SU-DHL-6 (cell line): ENCODE measurements around the gene GLI3.

ENCODE experiments used
- CTCF ChIP-seq: fragments of 200-600 bp; sonication (generic); IDR thresholded peaks from one replicate; pipeline ENCODE4 v1.5.1; 2017; ENCODE audit warnings: antibody characterized with exemption, mild to moderate bottlenecking, low read length, moderate library complexity; ENCODE audit not compliant: insufficient read depth, poor library complexity, severe bottlenecking
- EZH2phosphoT487 ChIP-seq: fragments of 200-600 bp; sonication (generic), shearing (Covaris generic); conservative IDR thresholded peaks from 2 replicates; pipeline ENCODE4 v1.6.1; 2018; ENCODE audit warnings: mild to moderate bottlenecking, antibody characterized with exemption, low read length, moderate library complexity, mixed read lengths

DNA sequence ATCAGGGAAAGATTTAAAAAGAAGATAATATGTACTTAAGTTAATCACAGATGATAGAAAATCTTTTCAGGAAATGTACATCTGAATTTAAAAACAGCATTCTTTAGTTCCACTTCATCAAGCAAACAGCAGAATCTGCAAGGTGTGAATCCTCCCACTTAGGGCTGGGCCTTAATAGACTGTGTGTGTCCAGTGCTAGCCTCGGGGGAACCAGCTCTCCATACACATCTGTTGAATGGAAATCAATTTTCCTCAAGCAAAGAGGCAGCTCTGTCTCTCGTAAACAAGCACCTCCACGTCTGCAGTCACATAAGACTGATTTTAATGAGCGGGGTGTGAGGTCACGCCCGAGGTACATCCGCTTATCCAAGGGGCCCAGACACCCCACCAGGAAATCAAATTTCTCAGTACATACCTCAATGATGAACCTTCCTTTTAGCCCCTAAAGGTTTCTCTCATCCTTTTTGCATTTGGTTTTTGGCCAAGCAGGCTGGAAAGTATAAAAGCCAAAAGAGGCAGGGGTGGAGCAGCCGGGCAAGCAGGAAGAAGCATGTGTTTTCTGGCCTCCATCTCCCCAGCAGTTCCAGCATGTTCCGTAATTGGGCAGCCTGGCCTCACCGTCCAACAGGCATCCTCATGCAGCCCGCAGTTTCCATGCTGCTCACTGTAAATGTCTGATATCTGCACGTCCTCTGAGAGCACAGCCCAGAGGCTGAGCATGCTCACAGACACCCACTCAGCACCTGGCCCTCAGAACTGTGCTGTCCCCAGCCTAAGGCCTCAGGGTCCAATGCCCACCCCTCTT is 131.3 kb downstream of the GLI3 start:
- TF ChIP-seq CTCF (no peak), EZH2phosphoT487 (no peak)
